DMS114 treated with DMSO at 0.1 percent for 48 hours (cell line): ENCODE results near the gene SMARCC1.
A peak's percentile ranks its signal among the peaks of the same experiment; 100 is the strongest.
"Not testable (repeated sequence)": the region's sequence is repeated elsewhere in the genome, so short reads cannot be mapped to it uniquely, and the experiment has no call there.

ENCODE experiments used
- DNase-seq: peaks from one replicate; lab custom pipeline; 2025; ENCODE audit not compliant: unreplicated experiment; lab: John Stamatoyannopoulos, UW

SMARCC1 gene

GRCh38 chr3:47781685-47782445, at the start of gene SMARCC1:
Gene SMARCC1, minus strand, starts transcription at chr3:47781893. Its CDS starts 96 bp downstream, at chr3:47781797.
- DNase-seq, result peak; percentile 90

- not testable (repeated sequence) for DNase-seq
These were observed 47.8 kb upstream of the SMARCC1 start for GRCh38 chr3:47829482-47829881.

- DNase-seq, result no peak
These were observed 43.9 kb upstream of the SMARCC1 start for GRCh38 chr3:47825590-47825989.

- DNase-seq, result peak; percentile 56
These were observed 43.1 kb upstream of the SMARCC1 start for GRCh38 chr3:47824541-47825473.

GRCh38 chr3:47817609-47818008, 35.9 kb upstream of the SMARCC1 start:
- DNase-seq, result no peak

GRCh38 chr3:47813551-47814177, 32.0 kb upstream of the SMARCC1 start:
- no peak for DNase-seq

- no peak for DNase-seq
These were observed 22.9 kb upstream of the SMARCC1 start for GRCh38 chr3:47804577-47804976.

- no peak for DNase-seq
These were observed 21.9 kb upstream of the SMARCC1 start for GRCh38 chr3:47803480-47804025.

- DNase-seq, result peak; percentile 49
These were observed 21.2 kb upstream of the SMARCC1 start, which contains the start of gene DHX30 for GRCh38 chr3:47802734-47803479. Gene DHX30, plus strand, starts transcription at chr3:47803138. Its CDS starts 7,546 bp downstream, at chr3:47810684.

- DNase-seq, result no peak
These were observed 18.0 kb upstream of the SMARCC1 start for GRCh38 chr3:47799733-47800132.

- no peak for DNase-seq
These were observed 12.9 kb upstream of the SMARCC1 start for GRCh38 chr3:47794544-47794943.

- DNase-seq, result no peak
These were observed 11.0 kb upstream of the SMARCC1 start for GRCh38 chr3:47792699-47793098.

GRCh38 chr3:47791193-47791855, 9.6 kb upstream of the SMARCC1 start:
- DNase-seq, result no peak

GRCh38 chr3:47783673-47784072, 2.0 kb upstream of the SMARCC1 start:
- no peak for DNase-seq

GRCh38 chr3:47782446-47783308, 984 bp upstream of the SMARCC1 start:
- DNase-seq, result no peak

- no peak for DNase-seq
These were observed 680 bp downstream of the SMARCC1 start for GRCh38 chr3:47780741-47781684.

- DNase-seq, result no peak
These were observed 2.9 kb downstream of the SMARCC1 start for GRCh38 chr3:47778746-47779145.

- DNase-seq, result no peak
These were observed 8.9 kb downstream of the SMARCC1 start for GRCh38 chr3:47772788-47773187.
